NB4 (cell line): ENCODE measurements around the gene DTWD1.

Experiments
- MYC ChIP-seq: IDR thresholded peaks from 2 replicates; pipeline ENCODE4 v1.6.1; 2011; ENCODE audit warnings: low read depth, low read length
- TF ChIP-seq, protein P1 (sequence below): IDR thresholded peaks from one replicate; pipeline ENCODE4 v1.5.1; 2012; ENCODE audit warnings: low read depth, low read length

- TF ChIP-seq, protein P1, sequence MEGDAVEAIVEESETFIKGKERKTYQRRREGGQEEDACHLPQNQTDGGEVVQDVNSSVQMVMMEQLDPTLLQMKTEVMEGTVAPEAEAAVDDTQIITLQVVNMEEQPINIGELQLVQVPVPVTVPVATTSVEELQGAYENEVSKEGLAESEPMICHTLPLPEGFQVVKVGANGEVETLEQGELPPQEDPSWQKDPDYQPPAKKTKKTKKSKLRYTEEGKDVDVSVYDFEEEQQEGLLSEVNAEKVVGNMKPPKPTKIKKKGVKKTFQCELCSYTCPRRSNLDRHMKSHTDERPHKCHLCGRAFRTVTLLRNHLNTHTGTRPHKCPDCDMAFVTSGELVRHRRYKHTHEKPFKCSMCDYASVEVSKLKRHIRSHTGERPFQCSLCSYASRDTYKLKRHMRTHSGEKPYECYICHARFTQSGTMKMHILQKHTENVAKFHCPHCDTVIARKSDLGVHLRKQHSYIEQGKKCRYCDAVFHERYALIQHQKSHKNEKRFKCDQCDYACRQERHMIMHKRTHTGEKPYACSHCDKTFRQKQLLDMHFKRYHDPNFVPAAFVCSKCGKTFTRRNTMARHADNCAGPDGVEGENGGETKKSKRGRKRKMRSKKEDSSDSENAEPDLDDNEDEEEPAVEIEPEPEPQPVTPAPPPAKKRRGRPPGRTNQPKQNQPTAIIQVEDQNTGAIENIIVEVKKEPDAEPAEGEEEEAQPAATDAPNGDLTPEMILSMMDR: no peak
- no peak for TF ChIP-seq MYC
Observed at GRCh38 chr15:49696433-49696832, 75.6 kb downstream of the DTWD1 start.
